Pancreas (tissue), 10 donors: ENCODE results near the gene ARCN1. TPM values are rescaled to one million over a fixed set of nuclear protein-coding genes. Genes with fewer than 3 reads are reported as not detected.

Experiments used
- ATAC-seq, 4 donors: fragments of 200-7000 bp; cut with Tn5 transposase; one replicate each; pipeline versions ENCODE4 v1.8.0 to v1.9.1; 2020; ENCODE audit warnings: mild to moderate bottlenecking in 4 of 4, moderate library complexity in 4 of 4
- DNase-seq, 6 donors: peaks; one replicate each; pipeline ENCODE4 v3.0.0-alpha.2; 2020
- FAIRE-seq: peaks from 2 replicates; lab custom pipeline; 2012; peaks lifted over from hg19 to GRCh38; lab: Jason Lieb, UNC
- H3K27ac ChIP-seq, 4 donors: fragments of 200-600 bp; sonication (generic); 1 replicate in 3 of 4; 2 replicates in 1 of 4; pipeline versions ENCODE4 v1.5.0 to v1.8.0; 2020
- H3K27me3 ChIP-seq, 4 donors: fragments of 200-600 bp; one replicate each; pipeline ENCODE4 v1.8.0; 2021
- H3K36me3 ChIP-seq, 3 donors: fragments of 200-600 bp; sonication (generic) in 1 of 3; one replicate each; pipeline versions ENCODE4 v1.5.0 to v1.8.0; 2020 to 2021
- H3K4me1 ChIP-seq, 3 donors: fragments of 200-600 bp; one replicate each; pipeline ENCODE4 v1.8.0; 2021
- H3K4me3 ChIP-seq, 4 donors: fragments of 200-600 bp; sonication (generic) in 2 of 4; one replicate each; pipeline versions ENCODE4 v1.5.0 to v1.8.0; 2020 to 2021
- H3K9me3 ChIP-seq, 4 donors: fragments of 200-600 bp; one replicate each; pipeline ENCODE4 v1.8.0; 2021
- CTCF ChIP-seq, 4 donors: fragments of 200-600 bp; sonication (generic) in 3 of 4; IDR thresholded peaks; one replicate each; pipeline versions ENCODE4 v1.5.0 to v1.8.0; 2021; ENCODE audit warnings: antibody characterized with exemption in 4 of 4
- WGBS, 2 donors: extraction: QIAGEN DNeasy Blood & Tissue Kit; methylation state at CpG; one replicate each; pipeline ENCODE4 v1.1.7; 2013; 5-methylcytosine and 5-hydroxymethylcytosine counted together
- intact Hi-C, 3 donors: fragments of 100-400 bp; cut with DNase I; formaldehyde crosslinking; loops; one replicate each; pipeline versions ENCODE4 v1.11.1 to v1.14.2; 2022
- polyA plus RNA-seq, 2 donors: library from polyadenylated mRNA; stranded (reverse); fragments of 200-250 nt; gene quantifications; one replicate each; pipeline ENCODE4 v1.2.3, GENCODE V29; 2013
- total RNA-seq, 6 donors: library from RNA; stranded (reverse); fragmentation: NEBNext Ultra II Directional in 4 of 6; extraction: Animal tissue kit (Norgen Biotek cat#: 25700) in 4 of 6; gene quantifications; one replicate each; pipeline versions ENCODE4 v1.2.1 to v1.2.4, GENCODE V29; 2021 to 2023
- donor health status: healthy with polysubstance abuse.
- donor health status: DM: no; HTN: no; CAD: no; lungs with moderate emphysema.
- donor health status: DM: no; HTN: no; CAD: no.
- donor health status: control.
- donor health status: control.
- donor health status: Bipolar disorder and iron deficiency.
- donor health status: DM: yes; HTN: yes; CAD: no.
- donor health status: DM: no; HTN: no; CAD: no.
- donor health status: DM: no; HTN: no; CAD: no.
- donor health status: DM: yes; HTN: yes; CAD: no.

ARCN1 gene
- total and polyA plus RNA-seq, 8 donors, result 39.8 to 105 (median 86.3) TPM

GRCh38 chr11:118615282-118615975 is 43.2 kb downstream of the ARCN1 start:
- FAIRE-seq, result no peak
- no peaks in the 10 kb centered on the region for H3K27me3 ChIP-seq
- 70 to 71% methylated on average over 6 of the region's 6 CpGs for WGBS, 2 donors
- intact Hi-C loops, result no loop called here
- peaks cover 0 to 12% (median 0%) of the 10 kb centered on the region in 3 donors for H3K4me1 ChIP-seq
- no peak for TF ChIP-seq CTCF (IDR thresholded peaks at IDR 0.05)
- ATAC-seq, result peak in 2 of 4 donors; percentile 37 to 40
- H3K27ac ChIP-seq, result no peak overlapping the region
- peaks cover 0 to 9% (median 0%) of the 10 kb centered on the region in 3 donors for H3K36me3 ChIP-seq
- no peak overlapping the region for H3K4me3 ChIP-seq
- peak in 1 of 6 donors; percentile 20 for DNase-seq
- H3K9me3 ChIP-seq, result no peaks in the 10 kb centered on the region

GRCh38 chr11:118615976-118616371 is 43.8 kb downstream of the ARCN1 start:
- no peak for FAIRE-seq
- H3K27me3 ChIP-seq, result no peaks in the 10 kb centered on the region
- intact Hi-C loops, result no loop called here
- no peak overlapping the region for H3K4me3 ChIP-seq
- no peaks in the 10 kb centered on the region for H3K9me3 ChIP-seq
- H3K27ac ChIP-seq, result no peak overlapping the region
- peaks cover 0 to 17% (median 0%) of the 10 kb centered on the region in 3 donors for H3K4me1 ChIP-seq
- ATAC-seq, result no peak
- 79 to 80% methylated on average over 5 of the region's 5 CpGs for WGBS, 2 donors
- peaks cover 0 to 9% (median 0%) of the 10 kb centered on the region in 3 donors for H3K36me3 ChIP-seq
- DNase-seq, result peak in 1 of 6 donors; percentile 30
- no peak for TF ChIP-seq CTCF (IDR thresholded peaks at IDR 0.05)

GRCh38 chr11:118618115-118618990 is 46.1 kb downstream of the ARCN1 start:
- H3K27me3 ChIP-seq, result no peaks in the 10 kb centered on the region
- ATAC-seq (no peak), FAIRE-seq (no peak), DNase-seq (peak in 3 of 6 donors; percentile 42 to 49 (median 44))
- no peak overlapping the region for H3K4me3 ChIP-seq
- H3K4me1 ChIP-seq, result peaks cover 6 to 7% (median 6%) of the 10 kb centered on the region in 3 donors
- H3K27ac ChIP-seq, result peak overlapping the region in 1 of 4 donors; percentile 0
- peaks cover 0 to 9% (median 0%) of the 10 kb centered on the region in 3 donors for H3K36me3 ChIP-seq
- 64 to 65% methylated on average over 10 to 11 of the region's 11 CpGs for WGBS, 2 donors
- H3K9me3 ChIP-seq, result no peaks in the 10 kb centered on the region
- intact Hi-C loops, result no loop called here
- TF ChIP-seq CTCF (IDR thresholded peaks at IDR 0.05), result no peak

- Histone ChIP-seq H3K4me1 (peaks cover 6 to 7% (median 6%) of the 10 kb centered on the region in 3 donors), H3K27me3 (no peaks in the 10 kb centered on the region), H3K9me3 (no peaks in the 10 kb centered on the region), H3K27ac (peak overlapping the region in 1 of 4 donors; percentile 0), H3K36me3 (peaks cover 0 to 9% (median 0%) of the 10 kb centered on the region in 3 donors), H3K4me3 (no peak overlapping the region)
- DNase-seq (peak in 3 of 6 donors; percentile 21 to 37 (median 30)), FAIRE-seq (no peak), ATAC-seq (peak in 1 of 4 donors; percentile 5)
- 66 to 70% methylated on average over 4 of the region's 4 CpGs for WGBS, 2 donors
- TF ChIP-seq CTCF (IDR thresholded peaks at IDR 0.05), result no peak
- intact Hi-C loops, result no loop called here
These were observed 46.8 kb downstream of the ARCN1 start for GRCh38 chr11:118618991-118619375.
